Endothelial cell of umbilical vein (primary cell): ENCODE measurements around the gene LAMTOR2. TPM values are rescaled to one million over a fixed set of nuclear protein-coding genes. Genes with fewer than 3 reads are reported as not detected.

ENCODE experiments used
- BruUV-seq: library from RNA; stranded (reverse); fragments of 400-500 nt; replicated peaks from 2 replicates; lab custom pipeline; 2021; lab: Mats Ljungman, UMichigan
- CTCF ChIA-PET: fragments of 300-600, 350-600 bp; sonication (Branson Sonifier 250); formaldehyde crosslinking; loops from one replicate; lab custom pipeline; 2021; ENCODE audit warnings: antibody characterized with exemption, inconsistent platforms; lab: Charles Lee
- POLR2A ChIA-PET: fragments of 300-600, 350-600 bp; sonication (Branson Sonifier 250); formaldehyde crosslinking; loops from one replicate; lab custom pipeline; 2021; ENCODE audit warnings: antibody characterized with exemption, inconsistent platforms; lab: Charles Lee
- DNase-seq: peaks from one replicate; pipeline ENCODE4 v3.0.0-alpha.2; 2011; ENCODE audit warnings: low read depth, low spot score
- FAIRE-seq: peaks from 2 replicates; lab custom pipeline; 2011; peaks lifted over from hg19 to GRCh38; lab: Jason Lieb, UNC
- H2AFZ ChIP-seq: 2 replicates; pipeline ENCODE4 v1.6.0; 2012; ENCODE audit warnings: low read depth, low read length, control low read depth, inconsistent platforms
- H3K27ac ChIP-seq: 2 replicates; pipeline ENCODE4 v1.5.1; 2011; ENCODE audit warnings: low read depth, mild to moderate bottlenecking, control low read depth, low read length, moderate library complexity; ENCODE audit not compliant: insufficient read depth
- H3K27me3 ChIP-seq, 2 experiments: 2 replicates each; pipeline versions ENCODE4 v1.6.0 to v1.6.1; 2011; ENCODE audit warnings: low read length in 2 of 2, mixed read lengths in 1 of 2; ENCODE audit not compliant: control insufficient read depth in 2 of 2, insufficient read depth in 2 of 2
- H3K36me3 ChIP-seq, 2 experiments: 2 replicates in 1 of 2; 3 replicates in 1 of 2; pipeline ENCODE4 v1.5.1; 2011; ENCODE audit warnings: low read length in 2 of 2, mild to moderate bottlenecking in 1 of 2, moderate library complexity in 1 of 2; ENCODE audit not compliant: control insufficient read depth in 2 of 2, insufficient read depth in 2 of 2; ENCODE audit errors: extremely low read depth in 1 of 2
- H3K4me1 ChIP-seq: 3 replicates; pipeline ENCODE4 v1.5.1; 2011; ENCODE audit warnings: mild to moderate bottlenecking, low read length; ENCODE audit not compliant: control insufficient read depth, insufficient read depth; ENCODE audit errors: extremely low read depth
- H3K4me2 ChIP-seq: 2 replicates; pipeline ENCODE4 v1.6.1; 2011; ENCODE audit warnings: low read length, control low read depth, mixed read lengths; ENCODE audit not compliant: insufficient read depth
- H3K4me3 ChIP-seq, 3 experiments: fragments of 200-600 bp in 1 of 3; sonication (generic), shearing (Covaris generic) in 1 of 3; replicated peaks in 1 of 3; 2 replicates each; pipeline ENCODE4 v1.5.1; 2011 to 2016; ENCODE audit warnings: control low read depth in 3 of 3, low read length in 3 of 3, mild to moderate bottlenecking in 2 of 3, inconsistent platforms in 1 of 3, low read depth in 1 of 3, moderate library complexity in 1 of 3; ENCODE audit not compliant: insufficient read depth in 1 of 3
- H3K79me2 ChIP-seq: 2 replicates; pipeline ENCODE4 v1.6.0; 2012; ENCODE audit warnings: low read length, inconsistent platforms; ENCODE audit not compliant: control insufficient read depth, insufficient read depth
- H3K9ac ChIP-seq: replicated peaks from 2 replicates; pipeline ENCODE3; 2011; ENCODE audit warnings: low read length, control low read depth; ENCODE audit not compliant: insufficient read depth; ENCODE audit errors: extremely low read depth
- H3K9me1 ChIP-seq: replicated peaks from 3 replicates; pipeline ENCODE4 v1.6.0; 2011; ENCODE audit warnings: mild to moderate bottlenecking, low read length; ENCODE audit not compliant: control insufficient read depth, insufficient read depth; ENCODE audit errors: extremely low read depth
- H3K9me3 ChIP-seq: replicated peaks from 2 replicates; pipeline ENCODE4 v1.5.1; 2012; ENCODE audit warnings: low read length, inconsistent platforms; ENCODE audit not compliant: control insufficient read depth, insufficient read depth
- H4K20me1 ChIP-seq: replicated peaks from 2 replicates; pipeline ENCODE3; 2011; ENCODE audit warnings: mild to moderate bottlenecking, low read length; ENCODE audit not compliant: control insufficient read depth, insufficient read depth; ENCODE audit errors: extremely low read depth
- EZH2 ChIP-seq: IDR thresholded peaks from 2 replicates; pipeline ENCODE4 v1.6.1; 2012; ENCODE audit warnings: borderline replicate concordance, low read depth, mild to moderate bottlenecking, moderate library complexity, low read length, inconsistent platforms; ENCODE audit not compliant: severe bottlenecking
- GATA2 ChIP-seq: IDR thresholded peaks from 2 replicates; pipeline ENCODE4 v1.7.0; 2011; ENCODE audit warnings: low read depth, mild to moderate bottlenecking, moderate library complexity, mixed read lengths, low read length; ENCODE audit not compliant: insufficient read length, insufficient read depth
- MAX ChIP-seq: IDR thresholded peaks from 2 replicates; pipeline ENCODE4 v1.6.1; 2011; ENCODE audit not compliant: insufficient read depth, insufficient read length
- MYC ChIP-seq: IDR thresholded peaks from one replicate; pipeline ENCODE4 v1.6.1; 2011; ENCODE audit warnings: mild to moderate bottlenecking, low read depth, low read length
- POLR2A ChIP-seq: IDR thresholded peaks from 2 replicates; pipeline ENCODE4 v1.6.1; 2012; ENCODE audit warnings: low read depth, mild to moderate bottlenecking, control low read depth, low read length
- POLR2AphosphoS5 ChIP-seq: IDR thresholded peaks from 2 replicates; pipeline ENCODE4 v1.6.1; 2012; ENCODE audit warnings: low read depth, mild to moderate bottlenecking, control low read depth, low read length, moderate library complexity; ENCODE audit not compliant: insufficient read depth
- dilution Hi-C: fragments of 300-500 bp; cut with MboI; formaldehyde crosslinking; loops from one replicate; pipeline ENCODE4 v1.15.0; 2019; ENCODE audit warnings: low sequenced_read_pairs; ENCODE audit not compliant: extremely low pct_ligation_motif_present
- intact Hi-C: fragments of 100-400 bp; cut with micrococcal nuclease; formaldehyde crosslinking; loops from one replicate; pipeline ENCODE4 v1.10.0; 2022
- polyA plus RNA-seq, 4 experiments: library from polyadenylated mRNA; depleted of rRNA in 3 of 4; stranded (reverse) in 3 of 4; unstranded in 1 of 4; fragments of >200 nt; gene quantifications; 2 replicates each; pipeline versions ENCODE4 v1.2.1 to v1.2.3, GENCODE V29; 2011 to 2012; ENCODE audit warnings: missing spikeins in 1 of 4
- total RNA-seq: library from RNA; stranded (reverse); gene quantifications from 2 replicates; pipeline ENCODE4 v1.2.3, GENCODE V29; 2021
- TF ChIP-seq, protein P1 (sequence below), 2 donors: IDR thresholded peaks; 1 replicate in 1 of 2; 2 replicates in 1 of 2; pipeline ENCODE4 v1.5.1; 2011; ENCODE audit warnings: low read length in 2 of 2, mild to moderate bottlenecking in 2 of 2, moderate library complexity in 2 of 2, control low read depth in 1 of 2, inconsistent platforms in 1 of 2, low read depth in 1 of 2; ENCODE audit not compliant: insufficient read depth in 1 of 2; ENCODE audit errors: extremely low read depth in 1 of 2

Gene LAMTOR2
- total and polyA plus RNA-seq, 2 donors (not counting 3 experiments of a cell fraction or from before 2014, with no cell fraction given) = 77.7 to 136 TPM

DNA sequence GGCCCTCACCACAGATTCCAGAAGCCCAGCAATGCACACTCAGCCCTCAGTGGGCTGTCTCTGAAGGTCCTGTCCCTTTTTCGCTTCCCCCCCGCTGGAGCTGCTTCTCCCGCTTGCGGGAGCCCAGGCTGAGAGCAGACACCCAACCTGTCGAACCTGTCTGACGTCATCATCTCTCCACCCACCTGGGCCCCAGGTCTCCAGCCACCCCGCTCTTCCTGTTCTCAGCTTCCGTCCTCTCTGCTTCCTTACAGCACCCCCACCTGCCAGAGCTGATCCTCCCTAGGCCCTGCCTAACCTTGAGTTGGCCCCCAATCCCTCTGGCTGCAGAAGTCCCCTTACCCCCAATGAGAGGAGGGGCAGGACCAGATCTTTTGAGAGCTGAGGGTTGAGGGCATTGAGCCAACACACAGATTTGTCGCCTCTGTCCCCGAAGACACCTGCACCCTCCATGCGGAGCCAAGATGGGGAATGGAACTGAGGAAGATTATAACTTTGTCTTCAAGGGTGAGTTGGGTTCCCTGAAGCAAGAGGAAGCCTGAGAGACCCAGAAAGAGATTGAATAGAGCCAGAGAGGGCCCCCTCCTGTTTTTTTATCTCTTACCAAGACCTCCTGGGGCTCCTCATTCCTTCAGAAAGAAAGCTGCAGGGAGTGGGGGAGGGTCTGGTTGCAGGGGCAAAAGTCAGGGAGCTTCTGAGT lies 6.5 kb downstream of the LAMTOR2 start, which contains the start of gene RAB25:
RAB25 (plus strand) TSS at position 224 of the 700 bp plus-strand sequence; CDS start at position 465, 241 bp downstream.
- Histone ChIP-seq H3K9ac (no peak within 1 kb of the TSS), H3K4me3 (no peak within 1 kb of the TSS), H2AFZ (no peak within 1 kb of the TSS), H3K4me2 (no peak within 1 kb of the TSS), H3K27me3 (no peaks in the 10 kb centered on the region), H3K27ac (no peak within 1 kb of the TSS), H3K36me3 (no peaks in the 10 kb centered on the region), H4K20me1 (no peaks in the 10 kb centered on the region), H3K79me2 (no peaks in the 10 kb centered on the region), H3K9me1 (no peaks in the 10 kb centered on the region), H3K4me1 (no peaks in the 10 kb centered on the region), H3K9me3 (no peaks in the 10 kb centered on the region)
- BruUV-seq = no TSS peak
- FAIRE-seq (no peak), DNase-seq (no peak)
- POLR2A ChIA-PET = no interaction called here
- TF ChIP-seq POLR2AphosphoS5 (no peak), GATA2 (no peak), EZH2 (no peak), MYC (no peak), POLR2A (no peak), MAX (no peak)
- TF ChIP-seq, protein P1, sequence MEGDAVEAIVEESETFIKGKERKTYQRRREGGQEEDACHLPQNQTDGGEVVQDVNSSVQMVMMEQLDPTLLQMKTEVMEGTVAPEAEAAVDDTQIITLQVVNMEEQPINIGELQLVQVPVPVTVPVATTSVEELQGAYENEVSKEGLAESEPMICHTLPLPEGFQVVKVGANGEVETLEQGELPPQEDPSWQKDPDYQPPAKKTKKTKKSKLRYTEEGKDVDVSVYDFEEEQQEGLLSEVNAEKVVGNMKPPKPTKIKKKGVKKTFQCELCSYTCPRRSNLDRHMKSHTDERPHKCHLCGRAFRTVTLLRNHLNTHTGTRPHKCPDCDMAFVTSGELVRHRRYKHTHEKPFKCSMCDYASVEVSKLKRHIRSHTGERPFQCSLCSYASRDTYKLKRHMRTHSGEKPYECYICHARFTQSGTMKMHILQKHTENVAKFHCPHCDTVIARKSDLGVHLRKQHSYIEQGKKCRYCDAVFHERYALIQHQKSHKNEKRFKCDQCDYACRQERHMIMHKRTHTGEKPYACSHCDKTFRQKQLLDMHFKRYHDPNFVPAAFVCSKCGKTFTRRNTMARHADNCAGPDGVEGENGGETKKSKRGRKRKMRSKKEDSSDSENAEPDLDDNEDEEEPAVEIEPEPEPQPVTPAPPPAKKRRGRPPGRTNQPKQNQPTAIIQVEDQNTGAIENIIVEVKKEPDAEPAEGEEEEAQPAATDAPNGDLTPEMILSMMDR (IDR thresholded peaks at IDR 0.05; ENCODE audit: extremely low read depth in 1 of 2, insufficient read depth in 1 of 2, low read depth in 1 of 2, low read length in 2 of 2) = no peak
- CTCF ChIA-PET = interaction anchor here (0.7 kb wide), 1 partner anchor 33 kb away, joined by 3 read pairs; no protein-coding TSS in a partner anchor
- intact Hi-C loops (no loop called here), dilution Hi-C loops (no loop called here)
